ENCODE measurements around the gene SAV1. TPM values are rescaled to one million over a fixed set of nuclear protein-coding genes. Genes with fewer than 3 reads are reported as not detected.
A peak's percentile ranks its signal among the peaks of the same experiment; 100 is the strongest.

SAV1 gene
- total and polyA plus RNA-seq, 2 of the 13 experiments (the other 11 are each of a cell fraction or from before 2014, with no cell fraction given), result 7.3 to 8.2 TPM

- Histone ChIP-seq H3K4me2 (ENCODE audit: low read depth, low read length) (no peak overlapping the region; the same call in 1 of the 2 replicates), H2AFZ (ENCODE audit: low read length) (peak overlapping the region; percentile 17), H3K9me3 (ENCODE audit: low read length) (no peaks in the 10 kb centered on the region), H4K20me1 (ENCODE audit: insufficient read depth, low read length) (no peaks in the 10 kb centered on the region), H3K27me3 (ENCODE audit: control insufficient read depth in 1 of 2, insufficient read depth in 2 of 2, low read length in 2 of 2) (no peaks in the 10 kb centered on the region; a peak in 1 of 5 replicates), H3K4me3 (replicated peaks in 1 of 3; ENCODE audit: insufficient read depth in 1 of 3, low read depth in 2 of 3, low read length in 3 of 3) (no peak overlapping the region), H3K27ac (ENCODE audit: extremely low read length, insufficient read depth, low read length) (no peak overlapping the region), H3K79me2 (ENCODE audit: insufficient read depth, low read length) (no peaks in the 10 kb centered on the region), H3K4me1 (ENCODE audit: insufficient read depth, low read length) (peaks cover 10% of the 10 kb centered on the region), H3K36me3 (replicated peaks in 1 of 2; ENCODE audit: control insufficient read depth in 1 of 2, insufficient read depth in 2 of 2, low read length in 2 of 2) (no peaks in the 10 kb centered on the region), H3K9ac (ENCODE audit: insufficient read depth, low read depth, low read length) (no peak overlapping the region)
- TF ChIP-seq SOX5 (CRISPR knock-in tag; IDR thresholded peaks at IDR 0.05; ENCODE audit: borderline replicate concordance), result peak; percentile 26; the same call in 1 of the 2 replicates
- no peak for TF ChIP-seq RCOR2 (CRISPR knock-in tag; IDR thresholded peaks at IDR 0.05)
- no peak for TF ChIP-seq GABPB1 (CRISPR knock-in tag; IDR thresholded peaks at IDR 0.05)
- 10% methylated on average over 4 of the region's 4 CpGs for WGBS (ENCODE audit: low lambda C conversion rate)
- peak; percentile 4 for DNase-seq (ENCODE audit: low spot score)
- BruUV-seq (replicated peaks), result no TSS peak
- POLR2A ChIA-PET, result no interaction called here
- ATAC-seq, result peak; percentile 31; the same call in 1 of the 3 replicates
- in situ Hi-C loops (cut with HindIII; ENCODE audit: extremely low pct_ligation_motif_present, low pct_unique_long_range_greater_than_20kb) (loop anchor here (10.0 kb wide), 1 partner anchor 160 kb away; no protein-coding TSS in a partner anchor), intact Hi-C loops (cut with micrococcal nuclease; ENCODE audit: unreplicated experiment) (loop anchor here (10.0 kb wide), 1 partner anchor 330 kb away; the partner anchor contains the start of gene PYGL)
- CTCF ChIA-PET (ENCODE audit: low intra/inter-chr PET ratio, low total read pairs), result no interaction called here
- FAIRE-seq, result no peak
Observed at GRCh38 chr14:50615056-50615455, 53.0 kb downstream of the SAV1 start.

GRCh38 chr14:50612806-50613205 is 55.3 kb downstream of the SAV1 start:
- no TSS peak for BruUV-seq (replicated peaks)
- intact Hi-C loops (cut with micrococcal nuclease; ENCODE audit: unreplicated experiment) (loop anchor here (10.0 kb wide), 1 partner anchor 332 kb away; the partner anchor contains the start of gene PYGL), in situ Hi-C loops (cut with HindIII; ENCODE audit: extremely low pct_ligation_motif_present, low pct_unique_long_range_greater_than_20kb) (loop anchor here (10.0 kb wide), 1 partner anchor 162 kb away; no protein-coding TSS in a partner anchor)
- Histone ChIP-seq H2AFZ (ENCODE audit: low read length) (no peak overlapping the region), H3K4me2 (ENCODE audit: low read depth, low read length) (no peak overlapping the region), H4K20me1 (ENCODE audit: insufficient read depth, low read length) (no peaks in the 10 kb centered on the region), H3K36me3 (replicated peaks in 1 of 2; ENCODE audit: control insufficient read depth in 1 of 2, insufficient read depth in 2 of 2, low read length in 2 of 2) (no peaks in the 10 kb centered on the region), H3K9ac (ENCODE audit: insufficient read depth, low read depth, low read length) (no peak overlapping the region), H3K27ac (ENCODE audit: extremely low read length, insufficient read depth, low read length) (no peak overlapping the region), H3K4me1 (ENCODE audit: insufficient read depth, low read length) (peaks cover 10% of the 10 kb centered on the region), H3K9me3 (ENCODE audit: low read length) (no peaks in the 10 kb centered on the region), H3K27me3 (ENCODE audit: control insufficient read depth in 1 of 2, insufficient read depth in 2 of 2, low read length in 2 of 2) (no peaks in the 10 kb centered on the region), H3K4me3 (replicated peaks in 1 of 3; ENCODE audit: insufficient read depth in 1 of 3, low read depth in 2 of 3, low read length in 3 of 3) (no peak overlapping the region), H3K79me2 (ENCODE audit: insufficient read depth, low read length) (no peaks in the 10 kb centered on the region)
- POLR2A ChIA-PET, result no interaction called here
- ATAC-seq (no peak), DNase-seq (ENCODE audit: low spot score) (no peak), FAIRE-seq (no peak)
- CTCF ChIA-PET (ENCODE audit: low intra/inter-chr PET ratio, low total read pairs), result no interaction called here
- 69% methylated on average over 3 of the region's 3 CpGs for WGBS (ENCODE audit: low lambda C conversion rate)
- TF ChIP-seq ZNF44 (CRISPR knock-in tag; IDR thresholded peaks at IDR 0.05) (no peak), ZSCAN12 (CRISPR knock-in tag; IDR thresholded peaks at IDR 0.05) (no peak), ZBTB7B (CRISPR knock-in tag; IDR thresholded peaks at IDR 0.05) (no peak), MBNL3 (CRISPR knock-in tag; conservative IDR thresholded peaks at IDR 0.05) (no peak), RNF219 (CRISPR knock-in tag; IDR thresholded peaks at IDR 0.05) (no peak), FOXA1 (IDR thresholded peaks at IDR 0.05) (no peak), FOXA1 (CRISPR knock-in tag; IDR thresholded peaks at IDR 0.05) (no peak), ZNF569 (CRISPR knock-in tag; IDR thresholded peaks at IDR 0.05; ENCODE audit: borderline replicate concordance) (no peak), BCL3 (CRISPR knock-in tag; IDR thresholded peaks at IDR 0.05) (no peak), RNF2 (conservative IDR thresholded peaks at IDR 0.05; ENCODE audit: low read depth) (no peak), RBAK (CRISPR knock-in tag; IDR thresholded peaks at IDR 0.05) (no peak), ZNF607 (CRISPR knock-in tag; IDR thresholded peaks at IDR 0.05; ENCODE audit: borderline replicate concordance) (no peak), ZMAT5 (CRISPR knock-in tag; IDR thresholded peaks at IDR 0.05; ENCODE audit: borderline replicate concordance, low read depth) (no peak)
